HepG2 (cell line): Measurements from ENCODE around the gene PID1. TPM values are rescaled to one million over a fixed set of nuclear protein-coding genes. Genes with fewer than 3 reads are reported as not detected.

Experiments used
- ATM ChIP-seq: fragments of 450-650 bp; IDR thresholded peaks from 2 replicates; pipeline ENCODE4 v1.7.1; 2017; ENCODE audit warnings: mild to moderate bottlenecking, borderline replicate concordance
- EED ChIP-seq: sonication (generic); formaldehyde crosslinking; IDR thresholded peaks from 2 replicates; pipeline ENCODE4 v1.5.0; 2020; ENCODE audit warnings: mild to moderate bottlenecking, missing genetic modification reagents
- HOXD1 ChIP-seq: sonication (generic); formaldehyde crosslinking; IDR thresholded peaks from 2 replicates; pipeline ENCODE4 v1.5.0; 2020; ENCODE audit warnings: missing genetic modification reagents
- PPARG ChIP-seq: conservative IDR thresholded peaks from 2 replicates; pipeline ENCODE4 v1.6.1; 2016; ENCODE audit warnings: missing biosample characterization, missing genetic modification reagents
- RORA ChIP-seq: sonication (generic); formaldehyde crosslinking; IDR thresholded peaks from 2 replicates; pipeline ENCODE4 v1.5.0; 2020; ENCODE audit warnings: mild to moderate bottlenecking, missing genetic modification reagents, moderate library complexity
- SMC3 ChIP-seq: IDR thresholded peaks from 2 replicates; pipeline ENCODE4 v1.6.1; 2011; ENCODE audit warnings: low read length, improper control_type of control experiment
- YY1 ChIP-seq: IDR thresholded peaks from 2 replicates; pipeline ENCODE4 v1.6.1; 2011; ENCODE audit warnings: low read length, low read depth, moderate library complexity, mild to moderate bottlenecking; ENCODE audit not compliant: insufficient read depth, insufficient replicate concordance
- ZNF251 ChIP-seq: sonication (generic); formaldehyde crosslinking; IDR thresholded peaks from 2 replicates; pipeline ENCODE4 v1.9.0; 2021; ENCODE audit warnings: mild to moderate bottlenecking, missing genetic modification reagents
- ZSCAN9 ChIP-seq: IDR thresholded peaks from 2 replicates; pipeline ENCODE4 v1.6.1; 2016; ENCODE audit warnings: borderline replicate concordance
- polyA plus RNA-seq, 8 experiments: library from polyadenylated mRNA; depleted of rRNA in 3 of 8; stranded (reverse) in 7 of 8; unstranded in 1 of 8; fragments of >200 nt; fragmentation: Illumina TruSeq in 4 of 8; extraction: Trizol in 4 of 8; gene quantifications; 2 replicates each; pipeline versions ENCODE4 v1.2.1 to v1.2.3, GENCODE V29; 2011 to 2016; ENCODE audit warnings: low read depth in 4 of 8, missing spikeins in 1 of 8, mixed read lengths in 1 of 8; ENCODE audit not compliant: insufficient read depth in 1 of 8
- total RNA-seq, 5 experiments: library from RNA; depleted of rRNA; stranded (reverse); fragments of >200 nt; fragmentation: Illumina TruSeq; extraction: Trizol; gene quantifications; 2 replicates each; pipeline ENCODE4 v1.2.3, GENCODE V29; 2016; ENCODE audit warnings: low read depth in 1 of 5
- TF ChIP-seq, protein P1 (sequence below): sonication (generic); formaldehyde crosslinking; IDR thresholded peaks from one replicate; pipeline ENCODE4 v1.5.1; 2020; ENCODE audit warnings: mild to moderate bottlenecking, missing genetic modification reagents; ENCODE audit errors: not compliant biosample characterization
- TF ChIP-seq, protein P2 (sequence below): sonication (generic); formaldehyde crosslinking; IDR thresholded peaks from 2 replicates; pipeline ENCODE4 v1.8.1; 2023; ENCODE audit warnings: mild to moderate bottlenecking, inconsistent platforms, moderate library complexity, missing genetic modification reagents, borderline replicate concordance
- TF ChIP-seq, protein P3 (sequence below): sonication (generic); formaldehyde crosslinking; IDR thresholded peaks from 2 replicates; pipeline ENCODE4 v1.4.0; 2020; ENCODE audit warnings: missing genetic modification reagents

PID1 gene
- total and polyA plus RNA-seq, 2 of the 13 experiments (the other 11 are each of a cell fraction or from before 2014, with no cell fraction given): 0.15 to 0.18 TPM

DNA sequence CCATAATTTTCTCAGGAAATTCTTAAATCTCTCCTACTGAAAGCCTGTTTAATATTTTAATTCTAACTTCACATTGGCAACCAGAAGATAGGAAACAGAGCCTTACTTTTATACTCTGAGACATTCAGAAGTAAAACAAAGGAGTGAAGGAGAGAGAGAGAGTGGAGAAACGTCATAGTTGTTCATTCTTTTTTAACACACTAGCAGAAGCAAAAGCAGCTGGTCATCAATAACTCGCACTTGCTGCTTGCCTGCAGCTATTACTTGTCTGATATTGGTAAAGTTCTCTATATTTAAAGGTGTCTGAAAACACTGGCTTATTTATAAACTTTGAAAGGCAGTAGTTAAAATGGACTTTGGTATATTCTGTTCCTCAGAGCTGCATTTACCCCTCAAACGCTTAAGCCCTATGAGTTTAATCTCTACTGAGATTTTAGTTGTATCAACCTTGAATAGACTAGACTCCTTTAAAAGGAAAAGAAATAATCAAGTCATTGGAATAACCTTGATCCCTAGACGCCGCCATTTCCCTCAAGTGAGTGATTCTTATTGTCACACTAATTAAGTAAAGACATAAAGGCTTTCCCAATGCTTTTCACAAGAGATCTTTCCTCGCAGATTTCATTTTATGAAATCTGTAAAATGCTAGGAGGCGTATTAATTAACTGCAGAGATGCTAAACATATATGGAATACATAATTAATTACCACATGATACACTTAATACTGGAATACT, 182.0 kb downstream of the PID1 start (continued):
- TF ChIP-seq, protein P1, sequence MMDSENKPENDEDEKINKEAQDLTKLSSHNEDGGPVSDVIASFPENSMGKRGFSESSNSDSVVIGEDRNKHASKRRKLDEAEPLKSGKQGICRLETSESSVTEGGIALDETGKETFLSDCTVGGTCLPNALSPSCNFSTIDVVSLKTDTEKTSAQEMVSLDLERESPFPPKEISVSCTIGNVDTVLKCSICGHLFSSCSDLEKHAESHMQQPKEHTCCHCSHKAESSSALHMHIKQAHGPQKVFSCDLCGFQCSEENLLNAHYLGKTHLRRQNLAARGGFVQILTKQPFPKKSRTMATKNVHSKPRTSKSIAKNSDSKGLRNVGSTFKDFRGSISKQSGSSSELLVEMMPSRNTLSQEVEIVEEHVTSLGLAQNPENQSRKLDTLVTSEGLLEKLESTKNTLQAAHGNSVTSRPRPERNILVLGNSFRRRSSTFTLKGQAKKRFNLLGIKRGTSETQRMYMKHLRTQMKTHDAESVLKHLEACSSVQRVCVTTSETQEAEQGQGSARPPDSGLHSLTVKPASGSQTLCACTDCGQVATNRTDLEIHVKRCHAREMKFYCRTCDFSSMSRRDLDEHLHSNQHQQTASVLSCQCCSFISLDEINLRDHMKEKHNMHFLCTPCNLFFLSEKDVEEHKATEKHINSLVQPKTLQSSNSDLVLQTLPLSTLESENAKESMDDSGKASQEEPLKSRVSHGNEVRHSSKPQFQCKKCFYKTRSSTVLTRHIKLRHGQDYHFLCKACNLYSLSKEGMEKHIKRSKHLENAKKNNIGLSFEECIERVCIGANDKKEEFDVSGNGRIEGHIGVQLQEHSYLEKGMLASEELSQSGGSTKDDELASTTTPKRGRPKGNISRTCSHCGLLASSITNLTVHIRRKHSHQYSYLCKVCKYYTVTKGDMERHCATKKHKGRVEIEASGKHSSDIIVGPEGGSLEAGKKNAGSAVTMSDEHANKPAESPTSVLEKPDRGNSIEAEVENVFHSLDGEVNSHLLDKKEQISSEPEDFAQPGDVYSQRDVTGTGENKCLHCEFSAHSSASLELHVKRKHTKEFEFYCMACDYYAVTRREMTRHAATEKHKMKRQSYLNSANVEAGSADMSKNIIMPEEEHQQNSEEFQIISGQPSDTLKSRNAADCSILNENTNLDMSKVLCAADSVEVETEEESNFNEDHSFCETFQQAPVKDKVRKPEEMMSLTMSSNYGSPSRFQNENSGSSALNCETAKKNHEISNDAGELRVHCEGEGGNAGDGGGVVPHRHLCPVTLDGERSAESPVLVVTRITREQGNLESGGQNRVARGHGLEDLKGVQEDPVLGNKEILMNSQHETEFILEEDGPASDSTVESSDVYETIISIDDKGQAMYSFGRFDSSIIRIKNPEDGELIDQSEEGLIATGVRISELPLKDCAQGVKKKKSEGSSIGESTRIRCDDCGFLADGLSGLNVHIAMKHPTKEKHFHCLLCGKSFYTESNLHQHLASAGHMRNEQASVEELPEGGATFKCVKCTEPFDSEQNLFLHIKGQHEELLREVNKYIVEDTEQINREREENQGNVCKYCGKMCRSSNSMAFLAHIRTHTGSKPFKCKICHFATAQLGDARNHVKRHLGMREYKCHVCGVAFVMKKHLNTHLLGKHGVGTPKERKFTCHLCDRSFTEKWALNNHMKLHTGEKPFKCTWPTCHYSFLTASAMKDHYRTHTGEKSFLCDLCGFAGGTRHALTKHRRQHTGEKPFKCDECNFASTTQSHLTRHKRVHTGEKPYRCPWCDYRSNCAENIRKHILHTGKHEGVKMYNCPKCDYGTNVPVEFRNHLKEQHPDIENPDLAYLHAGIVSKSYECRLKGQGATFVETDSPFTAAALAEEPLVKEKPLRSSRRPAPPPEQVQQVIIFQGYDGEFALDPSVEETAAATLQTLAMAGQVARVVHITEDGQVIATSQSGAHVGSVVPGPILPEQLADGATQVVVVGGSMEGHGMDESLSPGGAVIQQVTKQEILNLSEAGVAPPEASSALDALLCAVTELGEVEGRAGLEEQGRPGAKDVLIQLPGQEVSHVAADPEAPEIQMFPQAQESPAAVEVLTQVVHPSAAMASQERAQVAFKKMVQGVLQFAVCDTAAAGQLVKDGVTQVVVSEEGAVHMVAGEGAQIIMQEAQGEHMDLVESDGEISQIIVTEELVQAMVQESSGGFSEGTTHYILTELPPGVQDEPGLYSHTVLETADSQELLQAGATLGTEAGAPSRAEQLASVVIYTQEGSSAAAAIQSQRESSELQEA (CRISPR knock-in tag): no peak
- TF ChIP-seq RORA: no peak
- TF ChIP-seq ATM: no peak
- TF ChIP-seq, protein P2, sequence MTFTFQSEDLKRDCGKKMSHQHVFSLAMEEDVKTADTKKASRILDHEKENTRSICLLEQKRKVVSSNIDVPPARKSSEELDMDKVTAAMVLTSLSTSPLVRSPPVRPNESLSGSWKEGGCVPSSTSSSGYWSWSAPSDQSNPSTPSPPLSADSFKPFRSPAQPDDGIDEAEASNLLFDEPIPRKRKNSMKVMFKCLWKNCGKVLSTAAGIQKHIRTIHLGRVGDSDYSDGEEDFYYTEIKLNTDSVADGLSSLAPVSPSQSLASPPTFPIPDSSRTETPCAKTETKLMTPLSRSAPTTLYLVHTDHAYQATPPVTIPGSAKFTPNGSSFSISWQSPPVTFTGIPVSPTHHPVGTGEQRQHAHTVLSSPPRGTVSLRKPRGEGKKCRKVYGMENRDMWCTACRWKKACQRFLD: no peak
- TF ChIP-seq PPARG: no peak
- TF ChIP-seq SMC3: no peak
- TF ChIP-seq, protein P3, sequence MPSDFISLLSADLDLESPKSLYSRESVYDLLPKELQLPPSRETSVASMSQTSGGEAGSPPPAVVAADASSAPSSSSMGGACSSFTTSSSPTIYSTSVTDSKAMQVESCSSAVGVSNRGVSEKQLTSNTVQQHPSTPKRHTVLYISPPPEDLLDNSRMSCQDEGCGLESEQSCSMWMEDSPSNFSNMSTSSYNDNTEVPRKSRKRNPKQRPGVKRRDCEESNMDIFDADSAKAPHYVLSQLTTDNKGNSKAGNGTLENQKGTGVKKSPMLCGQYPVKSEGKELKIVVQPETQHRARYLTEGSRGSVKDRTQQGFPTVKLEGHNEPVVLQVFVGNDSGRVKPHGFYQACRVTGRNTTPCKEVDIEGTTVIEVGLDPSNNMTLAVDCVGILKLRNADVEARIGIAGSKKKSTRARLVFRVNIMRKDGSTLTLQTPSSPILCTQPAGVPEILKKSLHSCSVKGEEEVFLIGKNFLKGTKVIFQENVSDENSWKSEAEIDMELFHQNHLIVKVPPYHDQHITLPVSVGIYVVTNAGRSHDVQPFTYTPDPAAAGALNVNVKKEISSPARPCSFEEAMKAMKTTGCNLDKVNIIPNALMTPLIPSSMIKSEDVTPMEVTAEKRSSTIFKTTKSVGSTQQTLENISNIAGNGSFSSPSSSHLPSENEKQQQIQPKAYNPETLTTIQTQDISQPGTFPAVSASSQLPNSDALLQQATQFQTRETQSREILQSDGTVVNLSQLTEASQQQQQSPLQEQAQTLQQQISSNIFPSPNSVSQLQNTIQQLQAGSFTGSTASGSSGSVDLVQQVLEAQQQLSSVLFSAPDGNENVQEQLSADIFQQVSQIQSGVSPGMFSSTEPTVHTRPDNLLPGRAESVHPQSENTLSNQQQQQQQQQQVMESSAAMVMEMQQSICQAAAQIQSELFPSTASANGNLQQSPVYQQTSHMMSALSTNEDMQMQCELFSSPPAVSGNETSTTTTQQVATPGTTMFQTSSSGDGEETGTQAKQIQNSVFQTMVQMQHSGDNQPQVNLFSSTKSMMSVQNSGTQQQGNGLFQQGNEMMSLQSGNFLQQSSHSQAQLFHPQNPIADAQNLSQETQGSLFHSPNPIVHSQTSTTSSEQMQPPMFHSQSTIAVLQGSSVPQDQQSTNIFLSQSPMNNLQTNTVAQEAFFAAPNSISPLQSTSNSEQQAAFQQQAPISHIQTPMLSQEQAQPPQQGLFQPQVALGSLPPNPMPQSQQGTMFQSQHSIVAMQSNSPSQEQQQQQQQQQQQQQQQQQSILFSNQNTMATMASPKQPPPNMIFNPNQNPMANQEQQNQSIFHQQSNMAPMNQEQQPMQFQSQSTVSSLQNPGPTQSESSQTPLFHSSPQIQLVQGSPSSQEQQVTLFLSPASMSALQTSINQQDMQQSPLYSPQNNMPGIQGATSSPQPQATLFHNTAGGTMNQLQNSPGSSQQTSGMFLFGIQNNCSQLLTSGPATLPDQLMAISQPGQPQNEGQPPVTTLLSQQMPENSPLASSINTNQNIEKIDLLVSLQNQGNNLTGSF (CRISPR knock-in tag): no peak
- no peak for TF ChIP-seq EED (CRISPR knock-in tag)
- TF ChIP-seq YY1: no peak
- TF ChIP-seq ZSCAN9 (CRISPR knock-in tag): no peak
- TF ChIP-seq ZNF251 (CRISPR knock-in tag): no peak
- TF ChIP-seq HOXD1 (CRISPR knock-in tag): no peak
